BLaER1 (cell line): Measurements from ENCODE around the gene LRIF1.

Experiments used
- H3K27ac ChIP-seq: shearing (Covaris generic); formaldehyde crosslinking; 2 replicates; pipeline ENCODE4 v1.8.1; 2022
- H3K27me3 ChIP-seq: shearing (Covaris generic); formaldehyde crosslinking; 2 replicates; pipeline ENCODE4 v1.8.1; 2022
- H3K36me3 ChIP-seq: shearing (Covaris generic); formaldehyde crosslinking; 2 replicates; pipeline ENCODE4 v1.8.1; 2022
- H3K4me1 ChIP-seq: shearing (Covaris generic); formaldehyde crosslinking; 2 replicates; pipeline ENCODE4 v1.8.1; 2022
- H3K4me2 ChIP-seq: shearing (Covaris generic); formaldehyde crosslinking; 2 replicates; pipeline ENCODE4 v1.8.1; 2022
- H3K4me3 ChIP-seq: shearing (Covaris generic); formaldehyde crosslinking; 2 replicates; pipeline ENCODE4 v1.8.1; 2022
- H3K9ac ChIP-seq: shearing (Covaris generic); formaldehyde crosslinking; 2 replicates; pipeline ENCODE4 v1.8.1; 2022
- H3K9me3 ChIP-seq: shearing (Covaris generic); formaldehyde crosslinking; 2 replicates; pipeline ENCODE4 v1.8.1; 2022
- H4K20me1 ChIP-seq: shearing (Covaris generic); formaldehyde crosslinking; 2 replicates; pipeline ENCODE4 v1.8.1; 2022
- Cebpa-rat ChIP-seq: shearing (Covaris generic); IDR thresholded peaks from 2 replicates; pipeline ENCODE4 v1.8.1; 2022

The LRIF1 gene

GRCh38 chr1:110918016-110918415, 45.7 kb downstream of the LRIF1 start:
- Histone ChIP-seq H3K9ac (no peak overlapping the region), H3K36me3 (no peaks in the 10 kb centered on the region), H3K4me1 (no peaks in the 10 kb centered on the region), H3K27ac (no peak overlapping the region), H4K20me1 (no peaks in the 10 kb centered on the region), H3K4me2 (no peak overlapping the region), H3K9me3 (peaks cover 5% of the 10 kb centered on the region; the same call in 1 of the 2 replicates), H3K27me3 (no peaks in the 10 kb centered on the region), H3K4me3 (no peak overlapping the region)
- TF ChIP-seq Cebpa-rat = no peak

- no peaks in the 10 kb centered on the region for H3K4me1 ChIP-seq
- no peaks in the 10 kb centered on the region for H3K27me3 ChIP-seq
- H3K9ac ChIP-seq = no peak overlapping the region
- H3K27ac ChIP-seq = no peak overlapping the region
- no peaks in the 10 kb centered on the region for H3K36me3 ChIP-seq
- TF ChIP-seq Cebpa-rat = no peak
- H3K4me2 ChIP-seq = no peak overlapping the region
- H3K4me3 ChIP-seq = no peak overlapping the region
- no peaks in the 10 kb centered on the region for H4K20me1 ChIP-seq
- H3K9me3 ChIP-seq = peaks cover 11% of the 10 kb centered on the region
Observed at GRCh38 chr1:110916669-110917306, 46.9 kb downstream of the LRIF1 start.

GRCh38 chr1:110916274-110916668, 47.5 kb downstream of the LRIF1 start:
- Histone ChIP-seq H3K9ac (no peak overlapping the region), H3K27me3 (no peaks in the 10 kb centered on the region), H3K4me3 (no peak overlapping the region), H3K36me3 (no peaks in the 10 kb centered on the region), H4K20me1 (no peaks in the 10 kb centered on the region), H3K4me1 (no peaks in the 10 kb centered on the region), H3K4me2 (no peak overlapping the region), H3K27ac (no peak overlapping the region), H3K9me3 (peaks cover 11% of the 10 kb centered on the region)
- no peak for TF ChIP-seq Cebpa-rat

GRCh38 chr1:110915804-110916203, 47.9 kb downstream of the LRIF1 start:
- no peak for TF ChIP-seq Cebpa-rat
- Histone ChIP-seq H3K9ac (no peak overlapping the region), H4K20me1 (no peaks in the 10 kb centered on the region), H3K4me1 (no peaks in the 10 kb centered on the region), H3K27ac (no peak overlapping the region), H3K36me3 (no peaks in the 10 kb centered on the region), H3K4me2 (no peak overlapping the region), H3K9me3 (peaks cover 11% of the 10 kb centered on the region), H3K4me3 (no peak overlapping the region), H3K27me3 (no peaks in the 10 kb centered on the region)

GRCh38 chr1:110914676-110915075, 49.0 kb downstream of the LRIF1 start:
- H3K27me3 ChIP-seq = no peaks in the 10 kb centered on the region
- H3K4me1 ChIP-seq = no peaks in the 10 kb centered on the region
- no peak for TF ChIP-seq Cebpa-rat
- no peak overlapping the region for H3K9ac ChIP-seq
- H3K36me3 ChIP-seq = no peaks in the 10 kb centered on the region
- H3K9me3 ChIP-seq = peaks cover 11% of the 10 kb centered on the region
- H4K20me1 ChIP-seq = no peaks in the 10 kb centered on the region
- no peak overlapping the region for H3K4me3 ChIP-seq
- H3K27ac ChIP-seq = no peak overlapping the region
- H3K4me2 ChIP-seq = no peak overlapping the region

- no peak for TF ChIP-seq Cebpa-rat
- Histone ChIP-seq H3K27ac (no peak overlapping the region), H3K4me1 (no peaks in the 10 kb centered on the region)
Observed at GRCh38 chr1:110912784-110913183, 50.9 kb downstream of the LRIF1 start.

GRCh38 chr1:110903853-110904500, 59.7 kb downstream of the LRIF1 start:
- no peak overlapping the region for H3K9ac ChIP-seq
- no peaks in the 10 kb centered on the region for H3K4me1 ChIP-seq
- H3K4me2 ChIP-seq = no peak overlapping the region
- H3K4me3 ChIP-seq = no peak overlapping the region
- H4K20me1 ChIP-seq = peaks cover 23% of the 10 kb centered on the region; the same call in 1 of the 2 replicates
- H3K36me3 ChIP-seq = peaks cover 53% of the 10 kb centered on the region
- no peak for TF ChIP-seq Cebpa-rat
- H3K27me3 ChIP-seq = no peaks in the 10 kb centered on the region
- no peak overlapping the region for H3K27ac ChIP-seq
- no peaks in the 10 kb centered on the region for H3K9me3 ChIP-seq

More at GRCh38 chr1:110912784-110913183, 50.9 kb downstream of the LRIF1 start:
- H3K36me3 ChIP-seq = no peaks in the 10 kb centered on the region
- peaks cover 11% of the 10 kb centered on the region for H3K9me3 ChIP-seq
- H3K4me3 ChIP-seq = no peak overlapping the region
- H3K9ac ChIP-seq = no peak overlapping the region
- no peaks in the 10 kb centered on the region for H3K27me3 ChIP-seq
- H3K4me2 ChIP-seq = no peak overlapping the region
- no peaks in the 10 kb centered on the region for H4K20me1 ChIP-seq

GRCh38 chr1:110902820-110903463, 60.8 kb downstream of the LRIF1 start:
- H4K20me1 ChIP-seq = peaks cover 31% of the 10 kb centered on the region
- TF ChIP-seq Cebpa-rat = no peak
- peaks cover 63% of the 10 kb centered on the region for H3K36me3 ChIP-seq

GRCh38 chr1:110899458-110899843, 64.3 kb downstream of the LRIF1 start:
- H3K4me2 ChIP-seq = no peak overlapping the region
- no peak overlapping the region for H3K4me3 ChIP-seq
- H3K4me1 ChIP-seq = peaks cover 17% of the 10 kb centered on the region
- peaks cover 96% of the 10 kb centered on the region for H3K36me3 ChIP-seq
- no peak overlapping the region for H3K27ac ChIP-seq
- H3K9ac ChIP-seq = no peak overlapping the region
- no peak for TF ChIP-seq Cebpa-rat
- H3K27me3 ChIP-seq = no peaks in the 10 kb centered on the region
- no peaks in the 10 kb centered on the region for H3K9me3 ChIP-seq
- H4K20me1 ChIP-seq = peaks cover 66% of the 10 kb centered on the region

More at GRCh38 chr1:110902820-110903463, 60.8 kb downstream of the LRIF1 start:
- Histone ChIP-seq H3K4me1 (no peaks in the 10 kb centered on the region), H3K27ac (no peak overlapping the region), H3K27me3 (no peaks in the 10 kb centered on the region), H3K4me3 (no peak overlapping the region), H3K9ac (no peak overlapping the region), H3K4me2 (no peak overlapping the region), H3K9me3 (no peaks in the 10 kb centered on the region)
